ENCODE data around the gene PSIP1. TPM values are rescaled to one million over a fixed set of nuclear protein-coding genes. Genes with fewer than 3 reads are reported as not detected.

Gene PSIP1
- total RNA-seq, result 29.0 and 29.8 TPM in 2 replicates

DNA sequence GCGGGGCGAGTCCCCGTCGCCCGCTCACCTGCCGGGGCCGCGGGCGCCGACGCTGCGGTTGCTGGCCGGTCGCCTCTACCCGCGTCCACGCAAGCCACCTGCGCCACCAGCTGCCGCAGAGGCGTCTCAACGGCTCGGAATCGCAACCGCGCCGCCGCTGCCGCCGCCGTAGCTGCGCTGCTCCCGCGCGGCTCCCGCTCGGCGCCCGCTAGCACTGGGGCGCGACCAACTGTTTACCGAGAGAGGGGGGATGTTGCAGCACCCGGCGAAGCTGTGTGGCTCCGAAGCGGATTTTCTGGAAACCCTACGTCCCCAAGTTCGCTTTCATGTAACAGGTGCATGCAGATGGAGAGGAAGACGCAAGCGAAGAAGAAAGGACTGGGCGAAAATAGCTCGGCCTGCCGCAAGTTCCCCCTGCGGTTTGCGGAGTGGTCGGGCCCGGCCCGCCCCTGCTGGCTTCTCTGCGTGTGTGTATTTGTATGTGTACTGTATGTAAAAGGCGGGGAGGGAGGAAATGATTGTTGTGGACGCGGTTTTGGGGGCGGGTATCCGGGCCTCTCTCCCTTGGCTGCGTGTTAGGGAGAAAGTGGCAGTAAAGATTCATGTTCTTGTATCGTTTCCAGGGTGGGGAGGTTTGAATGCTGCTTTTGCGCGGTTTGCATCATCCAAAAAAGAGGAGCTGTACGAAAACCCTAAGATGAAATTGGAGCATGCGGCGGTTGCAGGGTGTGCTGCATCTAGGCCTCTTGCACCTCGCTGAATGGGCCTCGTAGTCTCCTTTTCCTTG is at the start of gene PSIP1:
PSIP1 (minus strand) TSS at position 182 of the 787 bp plus-strand sequence. CDS start 782 bp downstream, outside the sequence.

DNA sequence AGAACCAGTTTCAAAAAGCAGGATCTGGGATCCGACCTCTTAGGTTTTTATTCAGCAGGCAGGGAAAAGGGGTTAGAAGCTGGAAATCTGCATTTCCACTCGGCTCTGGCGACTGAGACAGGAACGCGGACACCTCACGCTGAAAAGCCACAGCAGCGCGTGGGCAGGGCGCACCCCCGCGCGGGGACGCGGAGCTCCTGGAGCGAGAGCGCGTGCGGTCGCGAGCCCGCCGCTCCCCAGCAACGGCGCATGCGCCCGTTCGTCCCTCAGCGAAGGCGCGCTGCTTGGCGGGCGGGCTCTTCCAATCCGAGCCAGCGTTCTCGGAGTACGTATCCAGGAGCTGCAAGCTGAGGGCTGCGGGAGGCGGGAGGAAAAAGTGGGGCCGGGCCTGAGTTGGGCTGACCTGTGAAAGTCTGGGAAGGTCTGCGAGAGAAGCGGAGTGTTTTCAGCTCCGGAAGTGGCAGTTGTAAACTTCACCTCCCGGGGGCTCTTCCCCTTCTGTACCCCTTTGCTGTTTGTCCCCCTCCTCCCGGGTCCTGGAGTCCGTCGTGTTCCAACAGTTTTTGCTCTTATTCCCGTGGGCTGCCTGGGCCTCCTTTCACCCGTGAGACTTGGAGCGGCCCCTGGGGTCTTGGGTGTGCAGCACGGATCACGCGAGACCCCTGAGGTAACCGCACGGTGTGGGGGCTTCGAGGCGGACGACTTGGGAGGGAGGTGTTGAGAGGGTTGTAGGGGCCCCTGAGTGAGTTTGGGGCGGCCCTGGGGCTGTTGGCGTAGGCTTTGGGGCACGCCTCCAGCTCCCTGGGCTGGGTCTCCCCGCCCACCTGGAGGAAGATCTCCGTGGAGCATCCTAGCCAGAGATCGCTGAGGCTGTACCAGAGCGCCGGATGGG is 42.1 kb upstream of the PSIP1 start, which contains the start of gene CCDC171:
CCDC171 (plus strand) TSS at position 408 of the 892 bp plus-strand sequence. CDS start 11,046 bp downstream, outside the sequence.

DNA sequence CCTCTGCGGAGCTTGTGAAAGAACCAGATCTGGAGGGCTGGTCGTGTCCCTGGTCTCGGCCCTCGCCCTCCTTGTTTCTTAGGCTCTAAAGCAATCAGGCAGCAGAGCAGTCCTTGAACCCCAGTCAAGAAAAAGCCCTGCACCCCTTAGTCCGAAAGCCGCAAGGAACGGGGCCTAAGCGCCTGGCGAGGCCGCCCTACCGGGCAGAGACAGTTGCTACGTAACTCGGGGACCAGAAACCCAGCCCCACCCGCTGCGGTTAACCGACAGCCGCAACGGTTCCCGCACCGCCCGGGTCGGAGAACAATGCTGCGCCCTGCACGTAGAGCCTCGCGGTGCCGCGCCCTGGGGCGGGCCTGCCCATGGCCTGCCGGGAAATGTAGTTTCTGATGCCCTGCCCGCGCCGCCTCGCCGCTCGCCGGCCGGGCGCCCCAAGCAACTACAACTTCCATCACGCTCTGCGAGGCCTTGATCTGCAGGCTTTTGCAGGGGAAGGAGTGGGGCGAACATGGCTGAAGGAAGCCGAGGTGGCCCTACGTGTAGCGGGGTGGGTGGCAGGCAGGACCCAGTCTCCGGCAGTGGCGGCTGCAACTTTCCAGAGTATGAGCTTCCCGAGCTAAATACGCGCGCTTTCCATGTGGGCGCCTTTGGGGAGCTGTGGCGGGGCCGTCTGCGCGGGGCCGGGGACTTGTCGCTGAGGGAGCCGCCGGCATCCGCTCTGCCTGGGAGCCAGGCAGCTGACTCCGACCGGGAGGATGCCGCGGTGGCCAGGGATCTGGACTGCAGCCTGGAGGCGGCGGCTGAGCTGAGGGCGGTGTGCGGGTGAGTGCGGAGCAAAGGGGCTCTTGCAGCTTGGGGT is 88.2 kb downstream of the PSIP1 start, which contains the start of gene SNAPC3:
SNAPC3 (plus strand) TSS at position 505 of the 859 bp plus-strand sequence; CDS start at position 509, 4 bp downstream.

Other genes with a start within 250 kb of the PSIP1 start
- gene TTC39B, start 203.8 kb downstream of the PSIP1 start, total RNA-seq, result 3.8 and 6.4 TPM in 2 replicates
- 18.4 and 28.6 TPM in 2 replicates for gene SNAPC3, start 88.1 kb downstream of the PSIP1 start, total RNA-seq
- gene CCDC171, start 42.1 kb upstream of the PSIP1 start, total RNA-seq, result 1.7 and 2.0 TPM in 2 replicates